Esophagus squamous epithelium (tissue), 5 donors: ENCODE measurements around the gene CBX3. TPM values are rescaled to one million over a fixed set of nuclear protein-coding genes. Genes with fewer than 3 reads are reported as not detected.
"Not testable (repeated sequence)": the region's sequence is repeated elsewhere in the genome, so short reads cannot be mapped to it uniquely, and the experiment has no call there.

Experiments used
- DNase-seq: peaks from one replicate; lab custom pipeline; 2025; lab: John Stamatoyannopoulos, UW
- H3K27ac ChIP-seq, 4 donors: fragments of 200-600 bp; sonication (generic); one replicate each; pipeline ENCODE4 v1.5.1; 2016 to 2019; ENCODE audit warnings: mild to moderate bottlenecking in 1 of 4
- H3K27me3 ChIP-seq, 4 donors: fragments of 200-600 bp; sonication (generic); 1 replicate in 3 of 4; 2 replicates in 1 of 4; pipeline versions ENCODE4 v1.5.1 to v1.6.0; 2017 to 2021; ENCODE audit warnings: antibody characterized with exemption in 1 of 4
- H3K36me3 ChIP-seq, 3 donors: fragments of 200-600 bp; sonication (generic); one replicate each; pipeline ENCODE4 v1.5.1; 2016 to 2019
- H3K4me1 ChIP-seq, 3 donors: fragments of 200-600 bp; sonication (generic); one replicate each; pipeline ENCODE4 v1.5.1; 2017 to 2019
- H3K4me3 ChIP-seq, 4 donors: fragments of 200-600 bp; sonication (generic); 1 replicate in 3 of 4; 2 replicates in 1 of 4; pipeline ENCODE4 v1.5.1; 2016 to 2019; ENCODE audit warnings: mild to moderate bottlenecking in 2 of 4, moderate library complexity in 1 of 4
- H3K9me3 ChIP-seq, 3 donors: fragments of 200-600 bp; sonication (generic); one replicate each; pipeline ENCODE4 v1.5.1; 2016 to 2019
- CTCF ChIP-seq, 6 experiments: fragments of 450-650 bp in 4 of 6; fragments of 200-600 bp in 2 of 6; sonication (generic) in 2 of 6; IDR thresholded peaks; one replicate each; pipeline ENCODE4 v1.5.1; 2016 to 2019; ENCODE audit warnings: antibody characterized with exemption in 6 of 6, mild to moderate bottlenecking in 4 of 6, moderate library complexity in 4 of 6
- POLR2A ChIP-seq, 4 donors: fragments of 450-650 bp; IDR thresholded peaks; one replicate each; pipeline ENCODE4 v1.6.1; 2017; ENCODE audit warnings: antibody characterized with exemption in 4 of 4, mild to moderate bottlenecking in 4 of 4, moderate library complexity in 3 of 4
- WGBS, 2 donors: methylation state at CpG; one replicate each; pipeline ENCODE4 v1.1.5; 2018; 5-methylcytosine and 5-hydroxymethylcytosine counted together
- intact Hi-C: fragments of 100-400 bp; cut with DNase I; formaldehyde crosslinking; loops from one replicate; pipeline ENCODE4 v1.15.0; 2022
- total RNA-seq, 4 donors: library from RNA; depleted of rRNA; stranded (reverse); fragments of >200 nt; gene quantifications; one replicate each; pipeline ENCODE4 v1.1.0, GENCODE V29; 2016
- donor health status: DM: yes; HTN: yes; CAD: no.

CBX3 gene
- total RNA-seq, result 10 to 100 TPM; 24.6 to 85.3 (median 74.2) TPM

GRCh38 chr7:26201247-26202018 lies at the start of gene CBX3:
Gene CBX3 (plus strand): TSS chr7:26201745. CDS start chr7:26202999, 1,254 bp downstream.
- intact Hi-C loops, result no loop called here
- peak; percentile 91 for DNase-seq
- Histone ChIP-seq H3K9me3 (no peaks in the 10 kb centered on the region), H3K27me3 (no peaks in the 10 kb centered on the region), H3K36me3 (peaks cover 0 to 26% (median 8%) of the 10 kb centered on the region in 3 donors), H3K4me3 (peak within 1 kb of the TSS; percentile 77 to 100 (median 94)), H3K4me1 (peaks cover 14 to 60% (median 34%) of the 10 kb centered on the region in 3 donors), H3K27ac (peak within 1 kb of the TSS; percentile 99 to 100 (median 100))
- TF ChIP-seq CTCF (IDR thresholded peaks at IDR 0.05) (peak in 1 of 6 experiments; percentile 4), POLR2A (IDR thresholded peaks at IDR 0.05) (peak in 3 of 4 donors; percentile 25 to 90 (median 69))
- WGBS, 2 donors, result 0 to 2% methylated on average over 2 to 5 of the region's 86 CpGs

DNA sequence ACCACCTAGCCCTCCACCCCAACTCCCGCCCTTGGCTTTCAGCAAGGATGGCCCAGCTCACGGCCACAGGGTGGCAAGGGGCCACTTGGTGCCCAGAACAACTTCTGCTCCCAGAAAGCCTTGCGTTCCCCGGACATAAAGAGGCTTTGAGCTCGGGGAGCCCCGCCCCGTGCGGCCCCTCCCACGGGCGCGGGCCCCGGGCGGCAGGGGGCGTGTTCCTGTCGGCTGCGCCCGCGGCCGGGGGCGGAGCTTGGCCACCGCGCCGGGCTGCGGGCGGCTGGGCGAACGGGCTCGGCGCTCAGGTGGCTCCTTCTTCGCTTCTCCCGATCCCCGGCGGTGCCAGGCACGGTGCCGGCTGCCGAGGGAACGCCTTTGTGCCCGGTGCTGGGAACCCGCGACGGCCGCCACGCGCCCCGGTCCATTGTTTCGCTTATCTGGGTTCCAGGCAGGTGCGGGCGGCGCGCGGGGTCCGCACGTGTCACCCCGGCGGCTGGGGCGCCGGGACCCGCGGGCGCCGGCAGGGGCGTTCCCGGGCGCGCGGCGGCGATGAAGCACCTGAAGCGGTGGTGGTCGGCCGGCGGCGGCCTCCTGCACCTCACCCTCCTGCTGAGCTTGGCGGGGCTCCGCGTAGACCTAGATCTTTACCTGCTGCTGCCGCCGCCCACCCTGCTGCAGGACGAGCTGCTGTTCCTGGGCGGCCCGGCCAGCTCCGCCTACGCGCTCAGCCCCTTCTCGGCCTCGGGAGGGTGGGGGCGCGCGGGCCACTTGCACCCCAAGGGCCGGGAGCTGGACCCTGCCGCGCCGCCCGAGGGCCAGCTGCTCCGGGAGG lies 49.4 kb upstream of the CBX3 start, which contains the start of gene NFE2L3:
Gene NFE2L3 (plus strand): TSS at position 246 of the 829 bp plus-strand sequence. CDS start 301 bp downstream, at position 547.
- 0% methylated on average over 2 of the region's 95 CpGs; no CpG with 5 or more reads in 1 of the 2 donors for WGBS, 2 donors

DNA sequence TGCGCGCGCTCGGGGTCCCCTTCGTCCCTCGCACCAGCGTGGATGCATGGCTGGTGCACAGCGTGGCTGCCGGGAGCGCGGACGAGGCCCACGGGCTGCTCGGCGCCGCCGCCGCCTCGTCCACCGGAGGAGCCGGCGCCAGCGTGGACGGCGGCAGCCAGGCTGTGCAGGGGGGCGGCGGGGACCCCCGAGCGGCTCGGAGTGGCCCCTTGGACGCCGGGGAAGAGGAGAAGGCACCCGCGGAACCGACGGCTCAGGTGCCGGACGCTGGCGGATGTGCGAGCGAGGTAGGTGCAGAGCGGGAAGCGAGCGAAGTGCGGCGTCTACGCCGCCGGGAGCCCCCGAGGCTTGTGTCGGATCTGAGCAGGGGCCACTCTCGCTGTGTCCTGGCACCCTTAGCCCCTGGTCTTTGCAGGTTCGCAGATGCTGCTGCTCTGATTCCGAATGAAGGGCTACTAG lies 48.7 kb upstream of the CBX3 start:
- H3K9me3 ChIP-seq, H3K36me3 ChIP-seq, DNase-seq, intact Hi-C loops: not testable (repeated sequence)
- H3K27me3 ChIP-seq, result peaks cover 0 to 40% (median 0%) of the 10 kb centered on the region in 4 donors
- WGBS, 2 donors, result 25% methylated on average over 11 of the region's 54 CpGs; no CpG with 5 or more reads in 1 of the 2 donors
- peak overlapping the region in 3 of 4 donors; percentile 33 to 79 (median 54) for H3K27ac ChIP-seq
- peak overlapping the region; percentile 48 to 78 (median 64) for H3K4me3 ChIP-seq
- peaks cover 6 to 73% (median 29%) of the 10 kb centered on the region in 3 donors for H3K4me1 ChIP-seq

More for the DNA sequence above, 49.4 kb upstream of the CBX3 start, which contains the start of gene NFE2L3:
- Histone ChIP-seq H3K27me3 (peaks cover 0 to 40% (median 0%) of the 10 kb centered on the region in 4 donors), H3K9me3 (no peaks in the 10 kb centered on the region), H3K36me3 (no peaks in the 10 kb centered on the region), H3K4me1 (peaks cover 6 to 73% (median 29%) of the 10 kb centered on the region in 3 donors), H3K27ac (peak within 1 kb of the TSS in 3 of 4 donors; percentile 33 to 79 (median 54)), H3K4me3 (peak within 1 kb of the TSS; percentile 48 to 78 (median 64))
- TF ChIP-seq POLR2A (IDR thresholded peaks at IDR 0.05) (peak in 2 of 4 donors; percentile 51 to 65), CTCF (IDR thresholded peaks at IDR 0.05) (peak in 4 of 6 experiments; percentile 19 to 39 (median 30))
- DNase-seq, result peak; percentile 24
- intact Hi-C loops, result no loop called here

GRCh38 chr7:26153241-26153822 lies 48.2 kb upstream of the CBX3 start:
- Histone ChIP-seq H3K27ac (peak overlapping the region in 3 of 4 donors; percentile 33 to 79 (median 39)), H3K27me3 (peaks cover 0 to 40% (median 0%) of the 10 kb centered on the region in 4 donors), H3K4me1 (peaks cover 6 to 73% (median 29%) of the 10 kb centered on the region in 3 donors), H3K9me3 (no peaks in the 10 kb centered on the region), H3K36me3 (no peaks in the 10 kb centered on the region), H3K4me3 (peak overlapping the region; percentile 48 to 78 (median 64))
- DNase-seq, result no peak
- intact Hi-C loops, result no loop called here
- TF ChIP-seq CTCF (IDR thresholded peaks at IDR 0.05), result no peak
- TF ChIP-seq POLR2A (IDR thresholded peaks at IDR 0.05), result no peak
- WGBS, 2 donors, result 20 to 61% methylated on average over 1 to 13 of the region's 18 CpGs
